Testis (tissue), 3 donors: ENCODE results near the gene GFOD1. TPM values are rescaled to one million over a fixed set of nuclear protein-coding genes. Genes with fewer than 3 reads are reported as not detected.

Experiments
- DNase-seq: peaks from one replicate; pipeline ENCODE4 v3.0.0-alpha.2; 2019
- H3K27ac ChIP-seq, 2 donors: fragments of 200-600 bp; sonication (generic); one replicate each; pipeline ENCODE4 v1.5.1; 2019
- H3K27me3 ChIP-seq: fragments of 200-600 bp; sonication (generic); one replicate; pipeline ENCODE4 v1.5.1; 2019
- H3K36me3 ChIP-seq: fragments of 200-600 bp; sonication (generic); one replicate; pipeline ENCODE4 v1.5.1; 2017; ENCODE audit warnings: low read depth; ENCODE audit errors: missing control alignments
- H3K4me1 ChIP-seq: fragments of 200-600 bp; sonication (generic); one replicate; pipeline ENCODE4 v1.5.1; 2019
- H3K4me3 ChIP-seq, 2 donors: fragments of 200-600 bp; sonication (generic); one replicate each; pipeline ENCODE4 v1.5.1; 2017 to 2019
- H3K9me3 ChIP-seq: fragments of 200-600 bp; sonication (generic); one replicate; pipeline ENCODE4 v1.5.1; 2017
- CTCF ChIP-seq, 3 experiments: fragments of 450-650 bp in 2 of 3; fragments of 200-600 bp in 1 of 3; sonication (generic) in 1 of 3; IDR thresholded peaks; one replicate each; pipeline ENCODE4 v1.5.1; 2016 to 2019; ENCODE audit warnings: antibody characterized with exemption in 3 of 3, mild to moderate bottlenecking in 2 of 3, moderate library complexity in 1 of 3
- POLR2A ChIP-seq: fragments of 450-650 bp; IDR thresholded peaks from one replicate; pipeline ENCODE4 v1.6.1; 2017; ENCODE audit warnings: antibody characterized with exemption, mild to moderate bottlenecking, moderate library complexity
- WGBS, 2 donors: methylation state at CpG; one replicate each; pipeline ENCODE4 v1.1.5; 2018; 5-methylcytosine and 5-hydroxymethylcytosine counted together
- intact Hi-C: fragments of 100-400 bp; cut with DNase I; formaldehyde crosslinking; loops from one replicate; pipeline ENCODE4 v1.15.1; 2023; ENCODE audit warnings: low total_unique reads
- polyA plus RNA-seq: library from polyadenylated mRNA; stranded (reverse); fragments of 350-450 nt; fragmentation: Illumina TruSeq; extraction: RNeasy Lipid Tissue Mini Kit (QIAGEN cat#74804); gene quantifications from one replicate; pipeline ENCODE4 v1.2.3, GENCODE V29; 2014; ENCODE audit warnings: low read depth, low replicate concordance; ENCODE audit not compliant: insufficient read depth
- total RNA-seq, 2 donors: library from RNA; depleted of rRNA; stranded (reverse); fragments of >200 nt; gene quantifications; one replicate each; pipeline ENCODE4 v1.2.3, GENCODE V29; 2016

The GFOD1 gene
- total and polyA plus RNA-seq, 3 donors from 2014 or later = 2.5 to 5.4 (median 5.0) TPM

GRCh38 chr6:13531956-13532355, 44.6 kb upstream of the GFOD1 start:
- Histone ChIP-seq H3K27ac (no peak overlapping the region), H3K4me1 (no peaks in the 10 kb centered on the region), H3K9me3 (no peaks in the 10 kb centered on the region), H3K27me3 (no peaks in the 10 kb centered on the region), H3K36me3 (no peaks in the 10 kb centered on the region), H3K4me3 (no peak overlapping the region)
- intact Hi-C loops = no loop called here
- 66 to 79% methylated on average over 4 of the region's 4 CpGs for WGBS, 2 donors
- TF ChIP-seq POLR2A = no peak
- no peak for DNase-seq

- no peaks in the 10 kb centered on the region for H3K4me1 ChIP-seq
- DNase-seq = no peak
- H3K27me3 ChIP-seq = no peaks in the 10 kb centered on the region
- 80 to 81% methylated on average over 8 of the region's 8 CpGs for WGBS, 2 donors
- H3K36me3 ChIP-seq = no peaks in the 10 kb centered on the region
- no peak overlapping the region for H3K27ac ChIP-seq
- H3K4me3 ChIP-seq = no peak overlapping the region
- intact Hi-C loops = no loop called here
- TF ChIP-seq POLR2A (no peak), CTCF (IDR thresholded peaks at IDR 0.05) (no peak)
- H3K9me3 ChIP-seq = no peaks in the 10 kb centered on the region
Measured at GRCh38 chr6:13528777-13529343, 41.5 kb upstream of the GFOD1 start.

- no peaks in the 10 kb centered on the region for H3K9me3 ChIP-seq
- no peaks in the 10 kb centered on the region for H3K36me3 ChIP-seq
- WGBS, 2 donors = 79 to 80% methylated on average over 3 of the region's 3 CpGs
- TF ChIP-seq POLR2A (no peak), CTCF (IDR thresholded peaks at IDR 0.05) (no peak)
- H3K4me1 ChIP-seq = no peaks in the 10 kb centered on the region
- intact Hi-C loops = no loop called here
- H3K27ac ChIP-seq = no peak overlapping the region
- no peak overlapping the region for H3K4me3 ChIP-seq
- DNase-seq = no peak
- H3K27me3 ChIP-seq = no peaks in the 10 kb centered on the region
Measured at GRCh38 chr6:13528232-13528631, 40.8 kb upstream of the GFOD1 start.

- no peaks in the 10 kb centered on the region for H3K36me3 ChIP-seq
- intact Hi-C loops = no loop called here
- no peak for DNase-seq
- H3K9me3 ChIP-seq = no peaks in the 10 kb centered on the region
- no peak for TF ChIP-seq POLR2A
- TF ChIP-seq CTCF (IDR thresholded peaks at IDR 0.05) = no peak
- no peaks in the 10 kb centered on the region for H3K4me1 ChIP-seq
- no peak overlapping the region for H3K4me3 ChIP-seq
- peak overlapping the region in 1 of 2 donors; percentile 71 for H3K27ac ChIP-seq
- WGBS, 2 donors = 86 to 88% methylated on average over 4 of the region's 4 CpGs
- no peaks in the 10 kb centered on the region for H3K27me3 ChIP-seq
Measured at GRCh38 chr6:13527671-13528056, 40.3 kb upstream of the GFOD1 start.

- H3K27ac ChIP-seq = peak overlapping the region in 1 of 2 donors; percentile 71
- intact Hi-C loops = no loop called here
- no peak overlapping the region for H3K4me3 ChIP-seq
- DNase-seq = no peak
- no peak for TF ChIP-seq POLR2A
- TF ChIP-seq CTCF (IDR thresholded peaks at IDR 0.05) = no peak
- no peaks in the 10 kb centered on the region for H3K27me3 ChIP-seq
- no peaks in the 10 kb centered on the region for H3K36me3 ChIP-seq
- no peaks in the 10 kb centered on the region for H3K9me3 ChIP-seq
- 82 to 84% methylated on average over 17 of the region's 17 CpGs for WGBS, 2 donors
- no peaks in the 10 kb centered on the region for H3K4me1 ChIP-seq
Measured at GRCh38 chr6:13526727-13527670, 39.6 kb upstream of the GFOD1 start.
